ENCODE results near the gene ATP13A3.
"Not testable (repeated sequence)": the region's sequence is repeated elsewhere in the genome, so short reads cannot be mapped to it uniquely, and the experiment has no call there.

Gene ATP13A3

GRCh38 chr3:194497799-194498575 is 11.2 kb upstream of the ATP13A3 start:
- no peak for DNase-seq

GRCh38 chr3:194496217-194496919 is 9.6 kb upstream of the ATP13A3 start:
- DNase-seq: no peak

DNA sequence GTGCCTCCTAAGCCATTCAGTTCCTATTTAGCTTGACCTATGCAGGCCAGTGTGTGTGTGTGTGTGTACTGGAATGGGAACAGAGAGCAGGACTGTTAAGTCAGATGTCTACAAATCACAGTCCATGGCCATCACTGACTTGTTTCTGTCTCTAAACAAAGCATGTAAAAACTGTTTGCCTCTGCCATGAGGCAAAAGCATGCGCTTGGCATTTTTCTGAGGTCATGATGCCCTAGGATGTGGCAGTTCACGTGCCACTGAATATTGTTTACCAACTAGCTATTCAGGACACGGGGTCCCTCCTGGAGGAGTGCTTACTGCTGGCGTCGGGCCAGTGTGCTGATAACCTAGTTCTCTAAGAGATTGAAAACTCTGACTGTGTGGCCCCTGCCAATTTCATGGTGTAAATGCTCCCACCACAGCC is 8.2 kb upstream of the ATP13A3 start:
- no peak for DNase-seq

DNA sequence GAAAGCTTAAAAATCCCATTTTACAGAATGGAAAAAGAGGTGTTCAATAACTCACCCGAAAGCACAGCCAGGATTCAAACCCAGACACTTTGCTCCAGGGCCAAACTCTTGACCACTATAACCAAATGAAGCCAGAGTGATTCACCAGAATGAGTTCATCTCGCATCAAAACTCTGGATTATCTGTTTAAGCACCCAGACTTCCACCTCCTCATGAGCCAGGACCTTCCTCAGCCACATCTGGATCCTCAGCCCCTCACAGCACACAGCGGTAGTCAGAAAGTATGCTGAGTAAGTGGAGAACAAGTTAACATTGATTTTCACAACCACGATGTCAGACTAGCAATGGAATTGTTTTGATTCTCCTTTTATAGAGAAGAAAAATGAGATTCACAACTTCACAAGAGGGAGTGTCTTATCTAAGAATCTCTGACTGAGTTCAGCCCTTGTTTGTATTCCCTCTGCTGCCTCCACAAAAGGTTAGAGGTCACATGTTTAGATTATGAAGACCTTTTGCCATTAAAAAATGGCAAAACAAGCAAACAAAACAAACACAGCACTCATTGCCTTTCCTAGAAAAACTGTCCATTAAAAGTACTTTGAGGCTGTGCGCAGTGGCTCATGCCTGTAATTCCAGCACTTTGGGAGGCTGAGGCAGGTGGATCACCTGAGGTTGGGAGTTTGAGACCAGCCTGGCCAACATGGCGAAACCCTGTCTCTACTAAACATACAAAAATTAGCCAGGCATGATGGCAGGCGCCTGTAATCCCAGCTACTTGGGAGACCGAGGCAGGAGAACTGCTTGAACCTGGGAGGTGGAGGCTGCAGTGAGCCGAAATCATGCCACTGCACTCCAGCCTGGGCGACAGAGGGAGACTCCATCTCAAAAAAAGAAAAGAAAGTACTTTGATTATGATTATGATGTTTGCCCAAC is 7.5 kb upstream of the ATP13A3 start:
- DNase-seq: not testable (repeated sequence)

DNA sequence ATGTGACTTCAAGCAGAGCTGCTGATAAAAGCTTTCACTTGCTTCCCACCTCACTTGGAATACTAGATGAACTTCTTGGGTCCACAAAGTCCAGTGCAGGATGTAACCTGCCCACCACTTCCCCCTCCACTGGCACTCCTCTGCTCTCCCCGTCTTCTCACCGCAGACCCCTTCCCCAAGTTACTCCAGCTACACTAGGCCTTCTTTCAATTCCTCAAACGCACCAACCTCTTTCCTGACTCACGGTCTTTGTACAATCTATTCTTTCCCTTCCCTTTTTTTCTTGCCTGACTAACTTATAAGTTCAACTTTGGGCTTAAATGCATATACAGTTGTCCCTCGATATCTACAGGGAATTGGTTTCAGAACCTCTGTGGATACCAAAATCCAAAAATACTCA is 5.2 kb upstream of the ATP13A3 start:
- DNase-seq: no peak

- no peak for DNase-seq
Observed at GRCh38 chr3:194489736-194490612, 3.2 kb upstream of the ATP13A3 start.

DNA sequence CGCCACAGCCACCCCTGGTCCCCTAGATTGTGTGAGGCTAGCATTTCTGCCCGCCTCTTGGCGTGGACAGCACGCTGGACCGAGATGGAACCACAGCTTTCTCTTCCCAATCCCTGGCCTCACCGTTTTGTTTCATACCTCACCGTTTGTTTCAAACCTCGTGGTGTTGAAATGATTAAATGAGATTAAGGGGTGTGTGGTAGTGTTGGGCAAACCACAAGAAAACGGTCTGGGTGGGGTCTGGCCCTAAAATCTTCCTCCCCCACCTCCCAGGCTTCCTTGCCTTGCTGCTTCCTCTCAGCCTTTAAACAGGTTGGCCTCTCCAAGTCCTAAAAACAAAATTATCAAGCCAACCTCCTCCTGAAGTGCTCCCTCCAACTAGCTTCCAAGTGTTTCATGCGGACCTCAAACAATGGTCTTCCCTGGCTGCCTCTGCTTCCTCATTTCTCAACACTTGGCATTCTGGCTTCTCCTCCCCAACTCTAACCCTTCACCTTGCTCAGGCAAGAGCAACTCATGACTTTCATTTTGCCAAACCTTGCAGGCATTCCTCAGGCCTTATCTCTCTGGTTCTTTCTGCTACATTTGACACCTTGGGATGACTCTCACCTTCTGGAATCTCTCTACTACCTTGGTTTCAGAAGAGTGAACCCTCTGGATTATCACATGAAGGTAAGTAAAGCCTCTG is 1.4 kb upstream of the ATP13A3 start:
- DNase-seq: no peak

- no peak for DNase-seq
Observed at GRCh38 chr3:194487289-194488054, 670 bp upstream of the ATP13A3 start.

DNA sequence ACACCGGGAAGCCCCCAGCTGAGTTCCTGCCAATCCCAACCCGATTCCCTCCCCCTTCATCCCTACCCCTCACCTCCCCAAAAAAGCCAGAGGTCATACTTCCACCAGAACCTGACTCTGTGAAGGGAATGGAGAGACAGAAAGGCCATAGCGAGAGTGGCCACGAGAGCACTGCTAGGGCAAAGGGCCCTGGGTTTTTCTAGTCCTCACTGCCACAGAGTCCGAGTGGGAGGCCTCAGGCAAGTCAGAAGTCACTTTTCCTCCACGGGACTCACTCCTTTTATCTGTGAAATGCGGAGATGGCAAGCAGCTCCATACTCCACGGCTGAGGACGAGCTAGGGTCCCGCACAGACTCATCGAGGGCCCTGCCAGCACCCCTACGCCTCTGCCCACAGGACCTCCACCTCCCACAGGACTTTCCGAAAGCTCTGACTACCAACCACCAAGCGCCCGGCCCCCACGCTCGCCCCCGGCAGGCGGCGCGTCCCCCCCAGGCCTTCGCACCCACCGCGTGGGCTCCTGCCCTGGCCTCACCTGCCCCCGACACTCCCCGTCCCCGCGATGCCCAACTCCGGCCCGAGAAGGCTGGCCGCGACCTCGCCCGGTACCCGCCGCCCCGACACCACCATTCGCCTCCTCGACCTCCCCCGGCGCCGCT is 792 bp downstream of the ATP13A3 start:
- no peak for DNase-seq

- DNase-seq: no peak
Observed at GRCh38 chr3:194485468-194485880, 1.3 kb downstream of the ATP13A3 start.

DNA sequence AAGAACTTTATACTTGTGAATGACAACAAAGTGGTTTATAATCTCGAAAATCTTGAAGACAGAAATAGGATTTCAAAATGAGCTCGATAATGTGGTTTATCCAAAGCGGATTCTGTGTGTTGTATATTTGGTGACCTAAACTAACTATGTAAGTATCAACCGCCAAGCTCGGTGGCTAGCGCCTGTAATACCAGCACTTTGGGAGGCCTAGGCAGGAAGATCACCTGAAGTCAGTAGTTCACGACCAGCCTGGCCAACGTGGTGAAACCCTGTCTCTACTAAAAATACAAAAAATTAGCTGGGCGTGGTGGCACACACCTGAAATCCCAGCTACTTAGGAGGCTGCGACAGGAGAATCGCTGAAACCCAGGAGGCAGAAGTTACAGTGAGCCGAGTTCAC is 2.2 kb downstream of the ATP13A3 start:
- no peak for DNase-seq

- DNase-seq: no peak
Observed at GRCh38 chr3:194483850-194484249, 3.0 kb downstream of the ATP13A3 start.

DNA sequence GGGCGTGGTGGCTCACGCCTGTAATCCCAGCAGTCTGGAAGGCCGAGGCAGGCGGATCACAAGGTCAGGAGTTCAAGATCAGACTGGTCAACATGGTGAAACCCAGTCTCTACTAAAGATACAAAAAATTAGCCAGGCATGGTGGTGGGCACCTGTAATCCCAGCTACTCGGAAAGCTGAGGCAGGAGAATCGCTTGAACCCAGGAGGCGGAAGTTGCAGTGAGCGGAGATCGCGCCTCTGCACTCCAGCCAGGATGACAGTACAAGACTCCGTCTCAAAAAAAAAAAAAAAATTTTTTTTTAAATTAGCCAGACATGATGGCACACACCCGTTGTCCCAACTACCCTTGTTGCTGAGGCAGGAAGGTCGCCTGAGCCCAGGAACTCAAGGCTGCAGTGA is 4.0 kb downstream of the ATP13A3 start:
- DNase-seq: not testable (repeated sequence)

DNA sequence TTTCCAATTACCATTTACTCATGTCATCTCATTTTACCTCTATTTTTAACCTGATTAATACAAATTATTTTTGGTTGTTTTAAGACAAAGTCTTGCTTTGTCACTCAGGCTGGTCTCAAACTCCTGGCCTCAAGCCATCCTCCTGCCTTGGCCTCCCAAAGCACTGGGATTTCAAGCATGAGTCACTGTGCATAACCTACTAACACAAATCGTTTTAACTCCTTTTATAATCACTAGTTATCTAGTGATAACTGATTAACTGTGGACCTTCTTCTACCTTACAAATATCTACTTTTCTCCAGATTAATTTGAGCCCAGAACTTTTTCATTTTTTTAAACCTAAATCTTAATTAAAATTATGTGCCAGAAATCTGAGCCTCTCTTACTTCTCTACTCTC is 4.6 kb downstream of the ATP13A3 start:
- no peak for DNase-seq

DNA sequence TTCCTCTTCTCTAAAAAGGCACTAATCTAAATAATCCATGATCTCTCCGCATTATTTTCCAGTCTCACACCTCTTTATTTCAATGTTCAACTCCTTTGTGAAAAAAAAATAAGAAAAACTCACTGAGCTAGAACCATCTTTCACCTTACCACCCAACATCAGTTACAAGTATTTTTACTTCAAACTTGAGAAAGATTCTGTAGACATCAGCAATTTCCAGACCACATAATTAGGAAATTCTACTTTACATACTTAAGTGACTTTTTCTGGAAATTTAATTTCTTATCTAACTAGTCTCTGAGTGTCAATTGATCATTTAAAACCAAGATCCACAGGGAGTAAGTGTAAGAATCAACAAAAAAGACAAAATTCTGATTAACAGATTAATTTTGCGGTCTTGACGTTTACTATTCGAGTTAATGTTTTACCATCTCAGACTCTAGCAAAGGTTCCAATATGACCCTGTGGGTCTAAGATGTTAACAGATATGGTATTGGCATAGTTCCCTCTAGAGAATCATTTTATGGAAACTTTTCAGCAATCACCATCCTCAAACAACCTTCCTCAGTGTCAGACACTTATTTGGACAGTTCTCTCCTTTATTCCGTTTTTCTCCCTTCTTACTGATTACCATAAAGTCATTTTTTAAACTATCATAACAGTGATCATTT is 5.1 kb downstream of the ATP13A3 start:
- no peak for DNase-seq

DNA sequence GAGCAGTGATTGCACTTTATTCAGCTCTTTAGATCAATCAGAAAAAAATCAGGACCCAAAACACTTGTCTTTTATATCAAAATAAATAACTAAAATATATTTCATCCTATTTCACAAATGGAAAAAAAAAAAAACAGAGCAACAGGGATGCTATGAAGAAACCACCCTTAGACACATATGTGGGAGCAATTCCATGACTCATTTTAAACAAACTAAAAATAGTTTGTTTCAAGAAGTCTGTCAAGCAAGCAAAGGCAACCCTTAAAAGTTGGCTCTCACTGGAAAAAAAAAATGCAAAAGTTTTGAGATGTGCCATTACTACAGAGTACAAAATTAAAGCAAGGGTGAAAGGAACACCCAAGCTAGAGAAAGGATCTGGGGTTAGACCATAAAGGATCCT is 5.7 kb downstream of the ATP13A3 start:
- no peak for DNase-seq

DNA sequence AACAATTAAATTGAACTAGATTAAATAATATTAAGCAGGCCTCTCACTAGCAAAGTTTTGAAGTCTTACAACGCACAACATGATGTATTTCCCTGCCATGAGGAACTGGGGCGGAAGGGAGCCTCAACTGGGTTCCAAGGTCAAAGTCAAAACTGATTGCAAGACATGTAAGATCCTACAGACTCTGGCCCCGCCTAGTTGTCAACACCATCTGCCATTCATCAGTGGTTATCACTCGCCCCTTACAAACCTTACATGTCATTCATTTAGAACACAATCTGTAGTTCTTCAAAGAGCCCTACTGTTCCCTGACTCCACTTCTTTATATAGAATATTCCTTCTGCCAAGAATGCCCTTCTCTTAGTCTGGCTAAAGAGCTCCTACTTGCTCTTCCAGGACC is 10.0 kb downstream of the ATP13A3 start:
- no peak for DNase-seq

DNA sequence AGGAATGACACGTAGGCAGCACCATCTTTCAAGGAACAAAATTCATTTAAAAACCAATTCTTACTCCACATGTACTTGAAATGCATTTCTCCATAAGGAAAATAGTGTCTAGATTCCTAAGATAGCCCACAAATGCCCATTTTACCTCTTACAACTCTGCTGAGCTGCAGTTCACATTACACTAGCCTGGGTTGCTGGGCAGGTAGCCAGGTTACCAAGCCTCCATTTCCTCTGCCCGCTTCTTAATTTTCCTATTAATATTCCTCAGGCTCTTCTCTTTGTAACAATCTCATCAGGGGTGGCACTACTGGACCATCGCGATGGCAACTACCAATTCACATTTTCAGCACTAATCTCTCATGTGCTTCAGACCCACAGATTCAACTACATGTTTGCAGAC is 10.8 kb downstream of the ATP13A3 start:
- no peak for DNase-seq

DNA sequence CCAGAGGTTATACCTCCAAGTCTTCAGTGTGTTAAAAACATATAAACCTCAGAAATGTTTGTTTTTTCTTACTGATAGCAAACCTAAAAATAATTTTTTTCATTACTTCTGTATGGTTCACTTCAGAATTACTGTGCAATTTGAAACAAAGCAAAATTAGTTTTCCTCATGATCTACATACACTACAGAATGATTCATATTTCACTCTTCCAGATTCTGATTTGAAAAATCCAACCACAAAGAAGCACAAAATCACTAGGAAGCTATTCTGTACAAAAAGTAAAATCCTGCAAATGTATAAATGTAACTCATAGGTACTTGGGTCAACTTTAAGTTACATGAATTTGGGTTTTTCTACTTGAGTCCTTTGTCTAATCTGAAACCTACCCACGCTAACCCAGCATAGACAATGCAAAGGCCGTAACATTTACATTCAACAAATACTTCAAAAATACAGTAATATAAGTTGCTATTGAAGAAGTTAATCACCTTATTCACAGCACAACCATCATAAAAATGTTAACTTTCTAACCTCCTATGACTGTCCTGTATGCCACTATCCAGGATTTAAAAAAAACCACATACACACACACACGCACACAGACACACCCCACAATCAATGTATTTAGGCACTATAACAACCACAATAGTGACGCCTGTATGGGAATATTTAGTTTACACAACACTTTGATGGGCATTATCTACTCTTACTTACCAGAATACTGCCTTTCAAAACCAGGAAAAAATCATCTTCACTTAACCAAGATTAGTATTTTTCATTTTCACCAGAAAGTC is 11.5 kb downstream of the ATP13A3 start:
- DNase-seq: no peak

Measured in NCI-H510A (cell line).